Panc1 (cell line): ENCODE results near the gene SNTG2.

ENCODE experiments used
- SIN3A ChIP-seq: IDR thresholded peaks from 2 replicates; pipeline ENCODE4 v1.6.1; 2012; ENCODE audit warnings: low read depth, mild to moderate bottlenecking, low read length, moderate library complexity, borderline replicate concordance; ENCODE audit not compliant: insufficient read depth
- TF ChIP-seq, protein P1 (sequence below), 2 experiments: IDR thresholded peaks; 2 replicates each; pipeline ENCODE4 v1.6.1; 2011 to 2012; ENCODE audit warnings: low read depth in 2 of 2, control low read depth in 1 of 2, low read length in 1 of 2, mild to moderate bottlenecking in 1 of 2, moderate library complexity in 1 of 2; ENCODE audit not compliant: insufficient read depth in 1 of 2

DNA sequence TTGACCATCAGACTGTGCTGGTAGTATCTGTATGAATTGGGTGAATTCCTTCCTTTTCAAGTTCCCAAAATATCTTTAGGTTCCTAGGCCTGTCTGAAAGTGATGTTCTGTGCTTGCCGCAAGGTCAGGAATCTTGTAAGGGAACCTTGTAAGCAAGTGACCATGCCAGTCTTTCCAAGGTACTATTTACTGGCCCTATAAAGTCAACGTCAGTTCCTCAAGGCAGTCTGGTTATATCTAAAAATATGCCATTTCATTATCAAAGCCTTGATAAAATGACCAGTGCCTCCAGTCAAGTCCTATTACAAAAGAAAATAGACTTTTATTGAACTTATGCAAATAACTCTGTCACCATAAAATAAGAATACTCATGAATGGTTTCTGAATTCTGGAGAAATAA, 374.2 kb downstream of the SNTG2 start:
- TF ChIP-seq SIN3A: no peak
- TF ChIP-seq, protein P1, sequence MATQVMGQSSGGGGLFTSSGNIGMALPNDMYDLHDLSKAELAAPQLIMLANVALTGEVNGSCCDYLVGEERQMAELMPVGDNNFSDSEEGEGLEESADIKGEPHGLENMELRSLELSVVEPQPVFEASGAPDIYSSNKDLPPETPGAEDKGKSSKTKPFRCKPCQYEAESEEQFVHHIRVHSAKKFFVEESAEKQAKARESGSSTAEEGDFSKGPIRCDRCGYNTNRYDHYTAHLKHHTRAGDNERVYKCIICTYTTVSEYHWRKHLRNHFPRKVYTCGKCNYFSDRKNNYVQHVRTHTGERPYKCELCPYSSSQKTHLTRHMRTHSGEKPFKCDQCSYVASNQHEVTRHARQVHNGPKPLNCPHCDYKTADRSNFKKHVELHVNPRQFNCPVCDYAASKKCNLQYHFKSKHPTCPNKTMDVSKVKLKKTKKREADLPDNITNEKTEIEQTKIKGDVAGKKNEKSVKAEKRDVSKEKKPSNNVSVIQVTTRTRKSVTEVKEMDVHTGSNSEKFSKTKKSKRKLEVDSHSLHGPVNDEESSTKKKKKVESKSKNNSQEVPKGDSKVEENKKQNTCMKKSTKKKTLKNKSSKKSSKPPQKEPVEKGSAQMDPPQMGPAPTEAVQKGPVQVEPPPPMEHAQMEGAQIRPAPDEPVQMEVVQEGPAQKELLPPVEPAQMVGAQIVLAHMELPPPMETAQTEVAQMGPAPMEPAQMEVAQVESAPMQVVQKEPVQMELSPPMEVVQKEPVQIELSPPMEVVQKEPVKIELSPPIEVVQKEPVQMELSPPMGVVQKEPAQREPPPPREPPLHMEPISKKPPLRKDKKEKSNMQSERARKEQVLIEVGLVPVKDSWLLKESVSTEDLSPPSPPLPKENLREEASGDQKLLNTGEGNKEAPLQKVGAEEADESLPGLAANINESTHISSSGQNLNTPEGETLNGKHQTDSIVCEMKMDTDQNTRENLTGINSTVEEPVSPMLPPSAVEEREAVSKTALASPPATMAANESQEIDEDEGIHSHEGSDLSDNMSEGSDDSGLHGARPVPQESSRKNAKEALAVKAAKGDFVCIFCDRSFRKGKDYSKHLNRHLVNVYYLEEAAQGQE (IDR thresholded peaks at IDR 0.05; ENCODE audit: insufficient read depth in 1 of 2, low read depth in 2 of 2, low read length in 1 of 2): no peak
